ENCODE measurements around the gene RCSD1.

Gene RCSD1, protein sequence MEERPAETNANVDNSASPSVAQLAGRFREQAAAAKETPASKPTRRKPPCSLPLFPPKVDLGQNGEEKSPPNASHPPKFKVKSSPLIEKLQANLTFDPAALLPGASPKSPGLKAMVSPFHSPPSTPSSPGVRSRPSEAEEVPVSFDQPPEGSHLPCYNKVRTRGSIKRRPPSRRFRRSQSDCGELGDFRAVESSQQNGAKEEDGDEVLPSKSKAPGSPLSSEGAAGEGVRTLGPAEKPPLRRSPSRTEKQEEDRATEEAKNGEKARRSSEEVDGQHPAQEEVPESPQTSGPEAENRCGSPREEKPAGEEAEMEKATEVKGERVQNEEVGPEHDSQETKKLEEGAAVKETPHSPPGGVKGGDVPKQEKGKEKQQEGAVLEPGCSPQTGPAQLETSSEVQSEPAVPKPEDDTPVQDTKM

DNA sequence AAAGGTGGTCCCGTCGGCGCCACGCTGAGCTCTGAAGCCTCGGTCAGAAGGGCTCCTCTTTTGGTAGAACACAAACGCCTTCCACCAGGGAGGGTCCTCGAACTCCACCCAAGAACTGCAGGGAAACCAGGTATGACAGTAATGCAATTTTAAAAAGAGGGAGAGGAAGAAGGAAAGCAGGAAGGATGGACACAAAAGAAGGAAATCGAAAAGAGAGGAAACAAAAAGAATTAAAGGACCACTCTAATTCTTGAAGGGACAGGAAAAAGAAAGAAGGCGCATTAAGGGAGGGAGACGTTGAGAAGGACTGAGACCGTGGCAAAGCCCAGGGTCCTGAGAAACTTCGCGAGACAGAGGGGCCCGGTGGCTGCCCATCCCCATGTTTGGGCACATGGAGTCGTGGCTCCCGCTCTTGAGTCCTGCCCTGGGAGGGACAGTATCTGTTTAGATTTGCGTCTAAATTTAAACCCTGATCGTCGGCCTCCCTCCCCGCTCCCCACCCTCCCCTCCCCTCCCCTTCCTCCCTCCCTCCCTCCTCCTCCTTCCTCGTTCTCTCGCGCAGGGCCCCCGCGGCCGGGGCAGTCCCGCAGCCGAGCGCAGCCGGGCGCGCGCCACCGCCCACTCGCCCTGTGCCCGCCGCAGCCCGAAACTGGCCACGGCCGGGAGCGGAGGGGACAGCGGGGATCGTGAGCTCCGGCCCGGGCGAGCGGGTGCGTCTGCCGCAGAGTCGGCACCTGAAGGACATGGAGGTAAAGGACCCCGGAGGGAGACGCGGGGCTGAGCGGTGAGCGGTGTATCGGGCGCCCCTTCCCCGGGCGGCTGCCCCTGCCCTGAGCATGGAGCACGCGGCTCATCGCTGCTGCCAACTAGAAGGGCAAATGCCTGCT, at the start of gene RCSD1:
RCSD1 (plus strand) TSS at position 552 of the 887 bp plus-strand sequence; CDS start at position 744, 192 bp downstream.
- no peak within 1 kb of the TSS for H3K4me3 ChIP-seq (ENCODE audit: low read depth, low read length)
- TF ChIP-seq, protein P1, sequence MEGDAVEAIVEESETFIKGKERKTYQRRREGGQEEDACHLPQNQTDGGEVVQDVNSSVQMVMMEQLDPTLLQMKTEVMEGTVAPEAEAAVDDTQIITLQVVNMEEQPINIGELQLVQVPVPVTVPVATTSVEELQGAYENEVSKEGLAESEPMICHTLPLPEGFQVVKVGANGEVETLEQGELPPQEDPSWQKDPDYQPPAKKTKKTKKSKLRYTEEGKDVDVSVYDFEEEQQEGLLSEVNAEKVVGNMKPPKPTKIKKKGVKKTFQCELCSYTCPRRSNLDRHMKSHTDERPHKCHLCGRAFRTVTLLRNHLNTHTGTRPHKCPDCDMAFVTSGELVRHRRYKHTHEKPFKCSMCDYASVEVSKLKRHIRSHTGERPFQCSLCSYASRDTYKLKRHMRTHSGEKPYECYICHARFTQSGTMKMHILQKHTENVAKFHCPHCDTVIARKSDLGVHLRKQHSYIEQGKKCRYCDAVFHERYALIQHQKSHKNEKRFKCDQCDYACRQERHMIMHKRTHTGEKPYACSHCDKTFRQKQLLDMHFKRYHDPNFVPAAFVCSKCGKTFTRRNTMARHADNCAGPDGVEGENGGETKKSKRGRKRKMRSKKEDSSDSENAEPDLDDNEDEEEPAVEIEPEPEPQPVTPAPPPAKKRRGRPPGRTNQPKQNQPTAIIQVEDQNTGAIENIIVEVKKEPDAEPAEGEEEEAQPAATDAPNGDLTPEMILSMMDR (IDR thresholded peaks at IDR 0.05; ENCODE audit: control insufficient read depth, extremely low read depth, insufficient read depth), result no peak
- DNase-seq (ENCODE audit: low read depth), result no peak

DNA sequence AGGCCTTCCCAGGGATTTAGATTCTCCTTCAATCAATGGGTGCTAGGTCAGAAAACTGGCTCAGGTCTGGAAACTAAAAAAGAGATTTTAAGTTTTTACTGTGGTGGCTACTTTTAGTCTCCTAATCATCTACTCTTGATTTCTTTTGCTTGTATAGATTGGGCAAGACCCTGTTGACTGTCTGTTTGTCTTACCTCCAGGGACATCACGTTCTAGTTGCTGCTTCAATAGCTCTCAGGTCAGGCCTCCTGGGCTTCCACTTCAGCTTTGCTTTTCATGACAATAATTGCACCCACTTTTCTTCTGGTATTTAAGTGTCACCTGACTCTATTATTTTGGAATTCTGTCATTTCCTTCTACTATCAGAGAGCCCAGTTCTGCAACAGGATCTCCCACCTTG, 48.0 kb upstream of the RCSD1 start:
- no peak overlapping the region for H3K4me3 ChIP-seq (ENCODE audit: low read depth, low read length)
- DNase-seq (ENCODE audit: low read depth), result no peak
- TF ChIP-seq, protein P1 (IDR thresholded peaks at IDR 0.05; ENCODE audit: control insufficient read depth, extremely low read depth, insufficient read depth), result no peak

DNA sequence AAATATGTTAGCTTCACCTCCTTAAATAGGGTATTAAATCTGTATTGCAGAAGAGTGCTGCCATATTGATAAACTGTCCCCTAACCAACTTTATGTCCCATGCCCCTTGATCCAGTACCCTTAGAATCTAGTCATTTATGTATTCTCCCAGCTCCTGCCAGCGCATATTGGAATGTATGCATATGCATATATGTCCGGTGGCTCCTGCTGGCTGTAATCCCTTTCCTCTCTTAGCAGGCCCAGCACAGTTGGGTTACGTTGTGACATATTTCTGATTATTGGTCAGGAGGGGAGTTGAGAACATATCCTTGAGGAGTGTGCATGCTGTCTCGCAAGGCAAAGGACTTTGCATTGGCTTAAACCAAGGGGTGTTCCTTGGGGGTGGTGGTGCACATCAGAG, 47.3 kb upstream of the RCSD1 start:
- H3K4me3 ChIP-seq (ENCODE audit: low read depth, low read length), result no peak overlapping the region
- TF ChIP-seq, protein P1 (IDR thresholded peaks at IDR 0.05; ENCODE audit: control insufficient read depth, extremely low read depth, insufficient read depth), result no peak
- DNase-seq (ENCODE audit: low read depth), result no peak

DNA sequence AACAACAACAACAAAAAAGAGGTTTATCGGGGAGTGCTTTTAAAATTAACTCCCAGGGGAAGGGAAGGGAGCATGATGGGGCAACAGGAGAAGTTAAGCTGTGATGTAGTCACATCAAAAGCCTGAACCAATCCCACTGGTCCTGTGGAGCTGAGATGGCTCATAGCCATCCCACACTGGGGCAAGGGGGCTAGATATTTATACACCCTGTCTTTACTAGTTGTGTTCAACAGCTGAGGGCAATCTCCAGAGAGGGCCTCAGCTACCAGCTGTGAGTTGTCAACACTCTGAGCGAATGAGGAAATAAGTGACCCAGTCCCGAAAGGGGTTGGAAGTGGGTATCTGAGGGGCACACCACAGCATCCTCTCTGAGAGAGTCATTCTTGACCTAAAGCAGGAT, 45.5 kb upstream of the RCSD1 start:
- no peak for DNase-seq (ENCODE audit: low read depth)
- TF ChIP-seq, protein P1 (IDR thresholded peaks at IDR 0.05; ENCODE audit: control insufficient read depth, extremely low read depth, insufficient read depth), result no peak
- H3K4me3 ChIP-seq (ENCODE audit: low read depth, low read length), result no peak overlapping the region

DNA sequence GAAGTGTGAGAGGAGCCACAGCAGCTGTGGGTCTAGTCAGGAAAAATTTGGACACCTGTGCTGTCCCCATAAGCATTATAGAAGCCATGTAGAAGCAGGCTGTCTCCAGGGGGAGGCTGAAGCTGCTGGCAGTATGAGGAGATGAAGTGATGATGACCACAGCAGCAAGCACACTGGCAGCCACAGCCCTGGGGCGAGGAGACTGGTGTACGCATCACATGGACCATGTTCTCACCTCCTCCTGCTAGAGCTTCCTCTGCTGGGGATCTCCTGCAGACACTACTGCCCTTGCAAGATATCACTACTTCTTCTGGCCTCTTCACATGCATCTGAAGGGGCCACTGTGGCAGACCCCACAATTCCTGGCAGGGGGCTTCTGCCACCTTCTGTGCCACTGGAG, 42.7 kb upstream of the RCSD1 start:
- no peak for DNase-seq (ENCODE audit: low read depth)
- TF ChIP-seq, protein P1 (IDR thresholded peaks at IDR 0.05; ENCODE audit: control insufficient read depth, extremely low read depth, insufficient read depth), result no peak
- H3K4me3 ChIP-seq (ENCODE audit: low read depth, low read length), result no peak overlapping the region

DNA sequence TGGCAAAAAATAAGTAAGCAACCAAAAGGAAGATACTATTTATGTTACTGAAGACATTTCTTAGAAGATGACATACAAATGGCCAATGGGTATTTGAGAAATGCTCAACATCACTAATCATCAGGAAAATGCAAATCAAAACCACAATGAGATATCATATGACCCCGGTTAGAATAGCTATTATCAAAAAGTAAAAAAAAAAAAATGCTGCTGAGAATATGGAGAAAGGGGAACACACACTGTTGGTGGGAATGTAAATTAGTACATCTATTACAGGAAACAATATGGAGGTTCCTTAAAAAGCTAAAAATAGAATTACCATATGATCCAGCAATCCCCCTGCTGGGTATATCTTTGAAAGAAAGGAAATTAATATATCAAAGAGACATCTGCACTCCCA, 42.2 kb upstream of the RCSD1 start:
- H3K4me3 ChIP-seq (ENCODE audit: low read depth, low read length), result no peak overlapping the region
- TF ChIP-seq, protein P1 (IDR thresholded peaks at IDR 0.05; ENCODE audit: control insufficient read depth, extremely low read depth, insufficient read depth), result no peak
- DNase-seq (ENCODE audit: low read depth), result no peak

Data from LNCaP clone FGC (cell line).